HUES6 (cell line): ENCODE results near the gene KCNE2.

Experiments
- H3K27ac ChIP-seq: 2 replicates; pipeline ENCODE4 v1.7.0; 2013; ENCODE audit warnings: low read depth, mild to moderate bottlenecking, low read length, inconsistent platforms
- H3K27me3 ChIP-seq: 2 replicates; pipeline ENCODE4 v1.6.1; 2013; ENCODE audit warnings: low read length; ENCODE audit not compliant: control insufficient read depth, insufficient read depth
- H3K36me3 ChIP-seq: 2 replicates; pipeline ENCODE4 v1.6.1; 2013; ENCODE audit warnings: low read length; ENCODE audit not compliant: control insufficient read depth, insufficient read depth
- H3K4me1 ChIP-seq: 2 replicates; pipeline ENCODE4 v1.6.1; 2013; ENCODE audit warnings: low read length; ENCODE audit not compliant: control insufficient read depth, insufficient read depth
- H3K4me3 ChIP-seq: 2 replicates; pipeline ENCODE4 v1.5.1; 2013; ENCODE audit warnings: low read depth, low read length
- H3K9ac ChIP-seq: one replicate; pipeline ENCODE4 v1.6.1; 2013; ENCODE audit warnings: mild to moderate bottlenecking, low read length
- H3K9me3 ChIP-seq: 2 replicates; pipeline ENCODE4 v1.6.1; 2013; ENCODE audit warnings: low read depth, low read length; ENCODE audit not compliant: control insufficient read depth, insufficient read depth

The KCNE2 gene, protein sequence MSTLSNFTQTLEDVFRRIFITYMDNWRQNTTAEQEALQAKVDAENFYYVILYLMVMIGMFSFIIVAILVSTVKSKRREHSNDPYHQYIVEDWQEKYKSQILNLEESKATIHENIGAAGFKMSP

DNA sequence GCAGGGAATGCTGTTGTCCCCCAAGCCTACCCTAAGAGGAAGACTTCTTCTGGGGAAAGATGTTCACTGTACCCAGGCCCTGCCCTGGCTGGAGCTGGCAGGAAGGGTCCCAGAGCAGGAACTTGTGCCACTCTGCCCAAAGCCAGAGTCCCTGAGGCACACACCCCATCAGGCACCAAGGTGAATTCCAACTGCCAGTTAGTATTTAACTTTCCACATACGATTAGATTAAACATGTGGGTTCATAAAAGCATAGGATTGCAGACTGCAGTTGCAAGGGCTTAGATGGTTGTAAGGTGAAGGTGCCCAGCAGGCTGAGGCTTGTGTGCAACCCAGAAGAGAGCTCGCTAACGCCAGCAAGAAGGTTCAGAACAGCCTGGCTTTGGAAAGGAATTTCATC, at the start of gene KCNE2:
KCNE2 (plus strand) TSS at position 274 of the 400 bp plus-strand sequence. CDS start 6,473 bp downstream, outside the sequence.
- H3K9me3 ChIP-seq: peaks cover 2% of the 10 kb centered on the region; the same call in 1 of the 2 replicates
- H3K27me3 ChIP-seq: no peaks in the 10 kb centered on the region
- H3K27ac ChIP-seq: no peak within 1 kb of the TSS
- no peak within 1 kb of the TSS for H3K4me3 ChIP-seq
- no peak within 1 kb of the TSS for H3K9ac ChIP-seq
- no peaks in the 10 kb centered on the region for H3K36me3 ChIP-seq
- H3K4me1 ChIP-seq: peaks cover 7% of the 10 kb centered on the region; the same call in 1 of the 2 replicates

- H3K36me3 ChIP-seq: no peaks in the 10 kb centered on the region
- no peak overlapping the region for H3K27ac ChIP-seq
- H3K9ac ChIP-seq: no peak overlapping the region
- H3K27me3 ChIP-seq: no peaks in the 10 kb centered on the region
- no peak overlapping the region for H3K4me3 ChIP-seq
- no peaks in the 10 kb centered on the region for H3K4me1 ChIP-seq
- H3K9me3 ChIP-seq: no peaks in the 10 kb centered on the region
Observed at GRCh38 chr21:34319585-34319984, 44.2 kb upstream of the KCNE2 start.

- Histone ChIP-seq H3K4me3 (no peak overlapping the region), H3K36me3 (no peaks in the 10 kb centered on the region)
Observed at GRCh38 chr21:34320011-34320410, 43.8 kb upstream of the KCNE2 start.

DNA sequence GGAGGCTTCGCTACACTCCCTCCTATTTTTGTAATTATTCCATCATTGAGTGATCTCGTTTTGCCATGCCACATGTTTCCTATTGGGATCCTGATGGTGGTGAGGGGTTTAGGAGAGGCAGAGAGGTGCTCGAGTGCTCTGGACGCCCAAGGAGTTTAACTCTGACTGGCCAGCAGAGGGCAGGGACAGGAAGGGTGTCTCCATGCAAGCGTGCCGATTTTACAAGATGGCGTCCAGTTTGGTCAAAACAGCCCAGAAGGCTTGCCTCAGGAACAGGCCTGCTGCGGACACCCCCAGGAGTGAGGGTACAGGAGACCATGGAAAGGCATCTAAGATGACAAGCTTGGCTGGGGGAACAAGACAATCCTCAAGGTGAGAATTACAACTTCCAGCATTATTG, 33.8 kb upstream of the KCNE2 start:
- H3K27ac ChIP-seq: no peak overlapping the region
- H3K4me3 ChIP-seq: no peak overlapping the region
- no peaks in the 10 kb centered on the region for H3K36me3 ChIP-seq
- peaks cover 9% of the 10 kb centered on the region; the same call in 1 of the 2 replicates for H3K9me3 ChIP-seq
- no peaks in the 10 kb centered on the region for H3K27me3 ChIP-seq
- H3K9ac ChIP-seq: no peak overlapping the region
- H3K4me1 ChIP-seq: no peaks in the 10 kb centered on the region; the same call in 1 of the 2 replicates

More at GRCh38 chr21:34320011-34320410, 43.8 kb upstream of the KCNE2 start:
- H3K4me1 ChIP-seq: no peaks in the 10 kb centered on the region
- no peak overlapping the region for H3K9ac ChIP-seq
- no peaks in the 10 kb centered on the region for H3K9me3 ChIP-seq
- H3K27ac ChIP-seq: no peak overlapping the region
- no peaks in the 10 kb centered on the region for H3K27me3 ChIP-seq

- H3K36me3 ChIP-seq: no peaks in the 10 kb centered on the region
- H3K4me3 ChIP-seq: no peak overlapping the region
- H3K9me3 ChIP-seq: peaks cover 9% of the 10 kb centered on the region; the same call in 1 of the 2 replicates
- no peaks in the 10 kb centered on the region; the same call in 1 of the 2 replicates for H3K4me1 ChIP-seq
- H3K27ac ChIP-seq: no peak overlapping the region
- no peak overlapping the region for H3K9ac ChIP-seq
- no peaks in the 10 kb centered on the region for H3K27me3 ChIP-seq
Observed at GRCh38 chr21:34331726-34332125, 32.1 kb upstream of the KCNE2 start.

DNA sequence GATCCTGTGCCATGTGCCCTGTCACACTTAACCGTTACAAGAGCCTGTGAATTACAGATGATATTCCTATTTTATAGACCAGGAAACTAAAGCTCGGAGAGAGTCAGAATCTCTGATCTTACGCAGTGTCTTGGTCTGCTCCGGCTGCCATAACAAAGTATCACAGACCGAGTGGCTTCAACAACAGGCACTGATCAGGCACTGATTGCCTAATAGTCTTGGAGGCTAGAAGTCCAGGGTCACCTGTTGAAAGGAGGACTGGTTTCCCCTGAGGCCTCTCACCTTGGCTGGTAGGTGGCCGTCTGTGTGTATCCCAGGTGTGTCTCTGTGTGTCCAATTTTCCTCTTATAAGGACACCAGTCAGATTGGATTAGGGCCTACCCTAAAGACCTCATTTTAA, 31.5 kb upstream of the KCNE2 start:
- Histone ChIP-seq H3K9ac (no peak overlapping the region), H3K4me1 (no peaks in the 10 kb centered on the region; the same call in 1 of the 2 replicates), H3K9me3 (peaks cover 9% of the 10 kb centered on the region; the same call in 1 of the 2 replicates), H3K36me3 (no peaks in the 10 kb centered on the region), H3K4me3 (no peak overlapping the region), H3K27me3 (no peaks in the 10 kb centered on the region), H3K27ac (no peak overlapping the region)

DNA sequence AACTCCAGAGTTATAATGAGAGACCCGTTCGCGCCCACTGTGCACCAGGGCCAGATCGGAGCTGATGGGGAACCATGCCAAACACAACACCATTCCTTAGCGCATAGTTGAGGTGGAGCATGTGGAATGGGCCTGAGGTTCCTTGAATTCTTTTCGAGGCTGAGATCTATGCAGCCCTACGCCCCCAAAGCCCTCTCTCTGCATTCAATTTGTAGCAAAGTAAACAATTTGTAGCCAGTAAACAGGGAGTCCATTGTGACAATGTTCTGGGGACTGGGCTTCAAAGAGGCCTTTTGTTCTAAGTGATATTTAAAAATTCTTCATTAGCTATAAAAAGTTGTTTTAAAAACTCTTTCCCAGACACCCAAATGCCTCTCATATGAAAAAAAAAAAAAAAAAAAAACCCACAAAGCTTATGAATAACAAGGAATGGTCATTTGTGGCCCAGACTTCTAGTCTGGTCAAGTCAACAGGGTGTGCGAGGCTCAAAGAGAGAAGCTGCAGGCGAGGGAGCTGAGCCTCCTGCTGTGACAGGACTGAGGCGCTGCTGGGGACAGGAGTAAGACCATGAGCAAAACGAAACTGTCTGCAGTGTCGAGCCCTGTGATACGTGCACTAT, 30.6 kb upstream of the KCNE2 start:
- no peak overlapping the region for H3K4me3 ChIP-seq
- H3K9me3 ChIP-seq: peaks cover 9% of the 10 kb centered on the region; the same call in 1 of the 2 replicates
- no peaks in the 10 kb centered on the region; the same call in 1 of the 2 replicates for H3K4me1 ChIP-seq
- no peak overlapping the region for H3K9ac ChIP-seq
- H3K27ac ChIP-seq: no peak overlapping the region
- no peaks in the 10 kb centered on the region for H3K36me3 ChIP-seq
- H3K27me3 ChIP-seq: no peaks in the 10 kb centered on the region

DNA sequence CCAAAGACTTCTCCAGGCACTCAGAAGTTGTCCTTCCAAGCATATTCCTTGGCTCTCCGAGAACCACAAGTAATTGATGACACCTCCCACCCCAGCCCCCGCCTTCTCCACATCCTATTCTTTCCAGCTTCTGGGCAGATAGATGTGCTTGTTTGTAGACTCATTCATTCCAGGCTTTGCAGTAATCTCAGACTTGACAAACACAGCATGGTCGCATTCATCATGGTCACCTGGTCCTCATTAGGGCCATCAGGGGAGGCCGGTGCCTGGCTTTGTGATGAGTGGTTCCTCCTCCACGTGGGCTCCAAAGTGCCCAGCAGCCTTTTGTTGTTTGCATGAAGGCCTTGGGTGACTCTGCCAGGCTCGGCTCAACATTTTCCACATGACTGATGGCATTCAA, 28.5 kb upstream of the KCNE2 start:
- Histone ChIP-seq H3K27ac (no peak overlapping the region), H3K9ac (no peak overlapping the region), H3K4me3 (no peak overlapping the region), H3K4me1 (no peaks in the 10 kb centered on the region; the same call in 1 of the 2 replicates), H3K9me3 (no peaks in the 10 kb centered on the region), H3K36me3 (no peaks in the 10 kb centered on the region), H3K27me3 (no peaks in the 10 kb centered on the region)

- Histone ChIP-seq H3K27me3 (no peaks in the 10 kb centered on the region), H3K9me3 (no peaks in the 10 kb centered on the region), H3K4me1 (no peaks in the 10 kb centered on the region; the same call in 1 of the 2 replicates), H3K27ac (no peak overlapping the region), H3K9ac (no peak overlapping the region), H3K4me3 (no peak overlapping the region), H3K36me3 (no peaks in the 10 kb centered on the region)
Observed at GRCh38 chr21:34336245-34336644, 27.6 kb upstream of the KCNE2 start.

DNA sequence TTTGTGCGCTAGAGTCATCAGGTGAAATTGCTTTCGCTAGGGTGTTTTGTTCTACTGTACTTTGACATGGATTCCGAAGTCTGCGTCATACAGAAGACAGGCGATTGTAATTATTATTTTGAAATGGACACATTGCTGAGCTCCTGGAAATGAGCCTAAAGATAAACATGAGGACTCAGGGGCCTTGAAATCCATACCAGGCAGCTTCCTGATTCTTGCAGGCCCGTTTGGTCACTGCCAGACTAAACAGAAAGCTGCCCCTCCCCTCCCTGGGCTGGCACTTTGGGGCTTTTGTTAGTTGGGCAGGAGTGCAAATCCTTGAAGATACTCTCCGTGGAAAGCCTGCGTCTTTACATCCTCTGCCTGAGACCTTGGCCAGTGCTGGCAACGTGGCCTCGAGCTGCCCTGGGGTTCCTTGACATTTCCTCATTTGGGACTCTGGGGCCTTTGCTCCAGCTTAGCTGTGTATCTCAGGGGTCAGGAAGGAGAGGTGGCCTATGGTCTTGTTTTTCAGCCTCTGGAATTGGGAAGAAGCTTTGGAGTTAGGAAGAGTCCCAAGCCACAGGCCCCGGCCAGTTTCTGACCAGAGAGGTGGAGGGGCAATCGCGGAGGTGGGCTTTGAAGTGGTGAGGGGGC, 26.9 kb upstream of the KCNE2 start:
- Histone ChIP-seq H3K27me3 (no peaks in the 10 kb centered on the region), H3K27ac (no peak overlapping the region), H3K9me3 (no peaks in the 10 kb centered on the region), H3K9ac (no peak overlapping the region), H3K4me3 (no peak overlapping the region), H3K36me3 (no peaks in the 10 kb centered on the region), H3K4me1 (no peaks in the 10 kb centered on the region; the same call in 1 of the 2 replicates)

- no peak overlapping the region for H3K4me3 ChIP-seq
- H3K27me3 ChIP-seq: no peaks in the 10 kb centered on the region
Observed at GRCh38 chr21:34337741-34338140, 26.1 kb upstream of the KCNE2 start.

More at GRCh38 chr21:34337741-34338140, 26.1 kb upstream of the KCNE2 start:
- no peak overlapping the region for H3K27ac ChIP-seq
- no peaks in the 10 kb centered on the region; the same call in 1 of the 2 replicates for H3K4me1 ChIP-seq
- H3K9ac ChIP-seq: no peak overlapping the region
- no peaks in the 10 kb centered on the region for H3K36me3 ChIP-seq
- H3K9me3 ChIP-seq: no peaks in the 10 kb centered on the region
